ENCODE results near the gene PAPPA2. TPM values are rescaled to one million over a fixed set of nuclear protein-coding genes. Genes with fewer than 3 reads are reported as not detected.
"Not testable (repeated sequence)": the region's sequence is repeated elsewhere in the genome, so short reads cannot be mapped to it uniquely, and the experiment has no call there.

The PAPPA2 gene
- total RNA-seq, 1 donor from 2014 or later, result 2.8 TPM

GRCh38 chr1:176609556-176610408 is 146.8 kb downstream of the PAPPA2 start:
- DNase-seq, result no peak

GRCh38 chr1:176612791-176613190 is 149.8 kb downstream of the PAPPA2 start:
- DNase-seq, result no peak

GRCh38 chr1:176617881-176618280 is 154.9 kb downstream of the PAPPA2 start:
- no peak for DNase-seq

GRCh38 chr1:176619261-176619660 is 156.3 kb downstream of the PAPPA2 start:
- no peak for DNase-seq

- DNase-seq, result no peak
Measured at GRCh38 chr1:176625365-176625764, 162.4 kb downstream of the PAPPA2 start.

GRCh38 chr1:176626572-176627061 is 163.6 kb downstream of the PAPPA2 start:
- DNase-seq, result no peak

GRCh38 chr1:176628775-176629174 is 165.8 kb downstream of the PAPPA2 start:
- no peak for DNase-seq

GRCh38 chr1:176634733-176635132 is 171.8 kb downstream of the PAPPA2 start:
- DNase-seq, result not testable (repeated sequence)

- no peak for DNase-seq
Measured at GRCh38 chr1:176638713-176639526, 175.9 kb downstream of the PAPPA2 start.

GRCh38 chr1:176643536-176643935 is 180.6 kb downstream of the PAPPA2 start:
- DNase-seq, result no peak

- DNase-seq, result no peak
Measured at GRCh38 chr1:176648556-176648955, 185.6 kb downstream of the PAPPA2 start.

GRCh38 chr1:176656257-176656995 is 193.5 kb downstream of the PAPPA2 start:
- DNase-seq, result no peak

GRCh38 chr1:176669782-176670181 is 206.8 kb downstream of the PAPPA2 start:
- DNase-seq, result no peak

- DNase-seq, result no peak
Measured at GRCh38 chr1:176670853-176671252, 207.9 kb downstream of the PAPPA2 start.

- DNase-seq, result peak; percentile 44
Measured at GRCh38 chr1:176682830-176683535, 220.0 kb downstream of the PAPPA2 start.

GRCh38 chr1:176691251-176692228 is 228.6 kb downstream of the PAPPA2 start:
- DNase-seq, result peak; percentile 40

GRCh38 chr1:176692431-176692830 is 229.5 kb downstream of the PAPPA2 start:
- no peak for DNase-seq

- DNase-seq, result no peak
Measured at GRCh38 chr1:176692988-176693696, 230.2 kb downstream of the PAPPA2 start.

GRCh38 chr1:176693697-176694329 is 230.8 kb downstream of the PAPPA2 start:
- DNase-seq, result no peak
